ENCODE measurements around the gene CLDN16. TPM values are rescaled to one million over a fixed set of nuclear protein-coding genes. Genes with fewer than 3 reads are reported as not detected.

Gene CLDN16
- total RNA-seq, 1 donor from 2014 or later: 0.74 TPM

GRCh38 chr3:190433626-190434025 is 45.7 kb downstream of the CLDN16 start:
- no peak for ATAC-seq
- TF ChIP-seq, protein P1, sequence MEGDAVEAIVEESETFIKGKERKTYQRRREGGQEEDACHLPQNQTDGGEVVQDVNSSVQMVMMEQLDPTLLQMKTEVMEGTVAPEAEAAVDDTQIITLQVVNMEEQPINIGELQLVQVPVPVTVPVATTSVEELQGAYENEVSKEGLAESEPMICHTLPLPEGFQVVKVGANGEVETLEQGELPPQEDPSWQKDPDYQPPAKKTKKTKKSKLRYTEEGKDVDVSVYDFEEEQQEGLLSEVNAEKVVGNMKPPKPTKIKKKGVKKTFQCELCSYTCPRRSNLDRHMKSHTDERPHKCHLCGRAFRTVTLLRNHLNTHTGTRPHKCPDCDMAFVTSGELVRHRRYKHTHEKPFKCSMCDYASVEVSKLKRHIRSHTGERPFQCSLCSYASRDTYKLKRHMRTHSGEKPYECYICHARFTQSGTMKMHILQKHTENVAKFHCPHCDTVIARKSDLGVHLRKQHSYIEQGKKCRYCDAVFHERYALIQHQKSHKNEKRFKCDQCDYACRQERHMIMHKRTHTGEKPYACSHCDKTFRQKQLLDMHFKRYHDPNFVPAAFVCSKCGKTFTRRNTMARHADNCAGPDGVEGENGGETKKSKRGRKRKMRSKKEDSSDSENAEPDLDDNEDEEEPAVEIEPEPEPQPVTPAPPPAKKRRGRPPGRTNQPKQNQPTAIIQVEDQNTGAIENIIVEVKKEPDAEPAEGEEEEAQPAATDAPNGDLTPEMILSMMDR (IDR thresholded peaks at IDR 0.05): no peak
- no peak overlapping the region for H3K27ac ChIP-seq
- intact Hi-C loops (cut with DNase I): no loop called here
- H3K27me3 ChIP-seq (ENCODE audit: low read depth): no peaks in the 10 kb centered on the region
- DNase-seq: no peak
- H3K4me3 ChIP-seq: no peak overlapping the region
- no peaks in the 10 kb centered on the region for H3K4me1 ChIP-seq
- no peaks in the 10 kb centered on the region for H3K9me3 ChIP-seq
- no peaks in the 10 kb centered on the region for H3K36me3 ChIP-seq

- Histone ChIP-seq H3K4me3 (no peak overlapping the region), H3K4me1 (no peaks in the 10 kb centered on the region), H3K27me3 (ENCODE audit: low read depth) (no peaks in the 10 kb centered on the region), H3K27ac (no peak overlapping the region), H3K9me3 (no peaks in the 10 kb centered on the region), H3K36me3 (no peaks in the 10 kb centered on the region)
- TF ChIP-seq, protein P1 (IDR thresholded peaks at IDR 0.05): no peak
- DNase-seq: no peak
- no peak for ATAC-seq
- intact Hi-C loops (cut with DNase I): no loop called here
Measured at GRCh38 chr3:190435618-190436017, 47.7 kb downstream of the CLDN16 start.

- H3K9me3 ChIP-seq: no peaks in the 10 kb centered on the region
- intact Hi-C loops (cut with DNase I): no loop called here
Measured at GRCh38 chr3:190436331-190436730, 48.4 kb downstream of the CLDN16 start.

GRCh38 chr3:190442240-190442639 is 54.3 kb downstream of the CLDN16 start:
- no peak overlapping the region for H3K27ac ChIP-seq
- DNase-seq (no peak), ATAC-seq (no peak)
- TF ChIP-seq, protein P1 (IDR thresholded peaks at IDR 0.05): no peak
- no peaks in the 10 kb centered on the region for H3K27me3 ChIP-seq (ENCODE audit: low read depth)
- H3K4me3 ChIP-seq: no peak overlapping the region
- no peaks in the 10 kb centered on the region for H3K9me3 ChIP-seq
- intact Hi-C loops (cut with DNase I): no loop called here
- H3K4me1 ChIP-seq: no peaks in the 10 kb centered on the region
- H3K36me3 ChIP-seq: no peaks in the 10 kb centered on the region

More at GRCh38 chr3:190436331-190436730, 48.4 kb downstream of the CLDN16 start:
- ATAC-seq: no peak
- DNase-seq: no peak
- H3K27ac ChIP-seq: no peak overlapping the region
- TF ChIP-seq, protein P1 (IDR thresholded peaks at IDR 0.05): no peak
- H3K4me1 ChIP-seq: no peaks in the 10 kb centered on the region
- no peaks in the 10 kb centered on the region for H3K27me3 ChIP-seq (ENCODE audit: low read depth)
- H3K4me3 ChIP-seq: no peak overlapping the region
- no peaks in the 10 kb centered on the region for H3K36me3 ChIP-seq

DNA sequence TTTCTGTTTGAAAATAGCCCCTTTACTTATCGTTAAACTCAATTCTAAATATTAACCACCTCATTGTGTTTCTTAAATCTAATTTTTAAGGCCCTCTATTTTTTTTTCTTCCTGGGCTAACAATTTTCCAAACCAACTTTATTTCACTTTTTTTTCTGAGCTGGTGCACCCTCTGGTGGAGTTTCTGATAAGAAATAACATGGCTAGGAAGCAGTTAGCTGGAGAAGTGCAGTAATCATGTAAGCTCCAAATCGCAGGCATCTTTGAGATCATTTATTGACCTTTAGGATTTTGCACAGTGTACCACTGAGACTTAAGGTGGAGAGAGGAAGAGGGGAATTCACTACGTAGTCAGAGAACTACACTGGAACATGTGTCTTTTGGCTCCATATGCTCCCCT is 55.3 kb downstream of the CLDN16 start:
- H3K36me3 ChIP-seq: no peaks in the 10 kb centered on the region
- H3K4me1 ChIP-seq: no peaks in the 10 kb centered on the region
- DNase-seq (no peak), ATAC-seq (no peak)
- H3K9me3 ChIP-seq: no peaks in the 10 kb centered on the region
- TF ChIP-seq, protein P1 (IDR thresholded peaks at IDR 0.05): no peak
- H3K4me3 ChIP-seq: no peak overlapping the region
- intact Hi-C loops (cut with DNase I): no loop called here
- no peak overlapping the region for H3K27ac ChIP-seq
- no peaks in the 10 kb centered on the region for H3K27me3 ChIP-seq (ENCODE audit: low read depth)

GRCh38 chr3:190444006-190444405 is 56.0 kb downstream of the CLDN16 start:
- Histone ChIP-seq H3K27ac (no peak overlapping the region), H3K36me3 (no peaks in the 10 kb centered on the region), H3K27me3 (ENCODE audit: low read depth) (no peaks in the 10 kb centered on the region), H3K4me1 (no peaks in the 10 kb centered on the region), H3K9me3 (no peaks in the 10 kb centered on the region), H3K4me3 (no peak overlapping the region)
- TF ChIP-seq, protein P1 (IDR thresholded peaks at IDR 0.05): no peak
- DNase-seq (no peak), ATAC-seq (no peak)
- intact Hi-C loops (cut with DNase I): no loop called here

Data from lower lobe of right lung (tissue), 2 donors.